ENCODE results near the gene CDK5RAP3.

The CDK5RAP3 gene

GRCh38 chr17:48024149-48025039 is 53.5 kb downstream of the CDK5RAP3 start:
- peak; percentile 25; the same call in 1 of the 2 replicates for TF ChIP-seq CTCF (conservative IDR thresholded peaks at IDR 0.05)
- H3K27ac ChIP-seq, result peak overlapping the region; percentile 74

GRCh38 chr17:48025040-48025903 is 54.4 kb downstream of the CDK5RAP3 start:
- peak overlapping the region; percentile 74 for H3K27ac ChIP-seq
- peak; percentile 89 for TF ChIP-seq CTCF (conservative IDR thresholded peaks at IDR 0.05)

DNA sequence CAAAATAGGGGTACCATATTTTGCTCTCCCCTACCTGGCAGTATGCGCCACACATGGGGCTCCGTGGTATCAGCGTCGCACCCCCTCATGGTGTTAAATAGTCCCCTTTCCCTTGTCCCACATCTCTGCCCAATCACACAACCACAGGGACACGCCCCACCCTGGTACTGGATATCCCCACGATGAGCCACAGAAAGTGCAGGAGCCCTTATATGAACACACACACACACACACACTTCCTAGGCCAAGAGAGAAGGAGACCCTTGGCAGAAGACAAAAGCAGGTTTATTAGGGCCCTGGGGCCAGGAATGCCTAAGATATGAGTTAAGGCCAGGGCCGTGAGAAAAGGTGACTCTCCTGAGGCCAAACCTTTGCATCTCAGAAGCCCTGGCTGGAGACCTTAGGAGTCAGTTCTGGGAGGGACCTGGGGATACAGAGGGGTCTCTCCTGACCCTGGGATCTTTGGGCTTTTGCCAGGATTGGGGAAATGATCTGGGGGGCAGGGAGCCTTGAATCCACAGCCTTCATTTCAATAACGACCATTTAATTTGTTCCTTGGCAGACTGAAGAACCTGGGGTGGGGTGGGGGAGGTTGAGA is 55.1 kb downstream of the CDK5RAP3 start:
- peak overlapping the region; percentile 74 for H3K27ac ChIP-seq
- TF ChIP-seq CTCF (conservative IDR thresholded peaks at IDR 0.05), result no peak

DNA sequence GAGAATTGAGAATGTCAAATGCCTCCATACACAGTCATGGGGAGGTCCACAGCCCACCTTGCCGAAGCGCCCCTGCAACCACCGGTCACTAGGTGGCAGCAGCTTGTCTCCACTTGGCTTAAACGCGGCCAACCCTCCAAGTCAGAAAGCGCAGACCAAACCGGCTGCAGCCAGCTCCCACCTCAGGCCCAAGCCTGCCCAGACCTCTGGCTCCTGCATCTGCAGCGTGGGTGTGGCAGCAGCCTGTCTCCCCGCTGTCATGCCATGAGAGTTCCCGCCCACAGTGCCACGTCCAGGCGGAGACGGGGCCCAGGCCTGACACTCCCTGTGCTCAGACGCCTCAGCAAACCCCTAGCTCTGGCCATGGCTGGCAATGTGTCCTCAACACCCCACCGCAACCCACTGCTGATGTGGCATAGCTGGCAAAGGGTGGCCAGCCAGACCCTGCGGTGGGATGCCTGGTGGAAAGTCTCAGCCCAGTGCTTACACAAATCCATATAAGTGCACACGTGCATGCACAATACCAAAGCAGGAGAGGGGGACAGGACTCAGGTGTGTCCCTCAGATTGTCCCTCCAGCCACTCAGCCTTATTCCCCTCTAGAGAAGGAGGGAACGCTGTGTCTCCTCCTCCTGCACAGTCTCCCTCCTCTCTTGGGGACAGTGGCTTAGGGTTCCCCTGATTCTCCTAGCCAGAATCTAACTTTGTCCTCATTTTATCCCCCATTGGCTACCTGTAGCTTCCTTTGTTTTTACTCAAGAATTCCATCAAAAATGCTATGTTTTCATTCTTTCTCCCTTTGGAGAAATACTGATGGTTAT is 55.8 kb downstream of the CDK5RAP3 start:
- peak overlapping the region; percentile 12; the same call in 1 of the 2 replicates for H3K27ac ChIP-seq
- peak; percentile 96 for TF ChIP-seq CTCF (conservative IDR thresholded peaks at IDR 0.05)

DNA sequence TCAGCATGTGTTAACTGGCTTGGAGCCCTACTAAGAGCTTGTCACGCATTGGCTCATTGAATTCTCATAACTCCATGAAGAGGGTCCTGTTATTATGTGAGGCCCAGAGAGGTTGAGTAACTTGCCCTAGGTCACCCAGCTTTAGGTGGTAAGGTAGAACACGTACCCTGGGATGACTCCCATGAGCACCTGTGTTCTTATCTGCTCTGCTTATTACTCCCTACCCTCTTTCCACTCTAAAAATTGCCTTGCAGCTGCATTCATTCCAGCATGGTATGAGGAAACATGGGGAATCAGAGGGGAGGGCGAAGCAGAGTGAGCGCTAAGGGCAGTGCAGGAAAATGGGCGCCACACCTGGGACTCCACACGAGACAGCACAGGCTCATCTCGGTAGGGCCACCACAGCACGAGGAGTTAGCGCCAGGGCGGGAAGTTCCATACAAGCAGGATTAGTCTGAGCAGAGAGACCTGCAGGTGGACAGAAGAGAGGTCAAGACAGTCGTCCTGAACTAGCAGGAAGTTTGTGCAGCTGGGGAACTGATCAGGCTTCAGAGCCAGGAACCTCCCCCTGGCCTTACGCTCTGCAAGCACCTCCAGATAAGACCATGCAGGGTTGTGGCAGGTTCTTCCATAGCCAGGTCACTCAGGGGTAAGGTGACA is 56.5 kb downstream of the CDK5RAP3 start:
- no peak overlapping the region for H3K27ac ChIP-seq
- TF ChIP-seq CTCF (conservative IDR thresholded peaks at IDR 0.05), result no peak

GRCh38 chr17:48028736-48029135 is 57.8 kb downstream of the CDK5RAP3 start:
- H3K27ac ChIP-seq, result no peak overlapping the region
- TF ChIP-seq CTCF (conservative IDR thresholded peaks at IDR 0.05), result no peak
